OCI-LY3 (cell line): ENCODE measurements around the gene HIPK2.

Experiments
- H2AFZ ChIP-seq: fragments of 200-600, 300-600 bp; shearing (Covaris generic); 2 replicates; pipeline ENCODE4 v1.6.0; 2014; ENCODE audit warnings: antibody characterized with exemption, low read depth, low read length
- H3K27ac ChIP-seq: fragments of 200-600, 300-600 bp; sonication (generic); 2 replicates; pipeline ENCODE4 v1.5.1; 2014; ENCODE audit warnings: mild to moderate bottlenecking, low read length, moderate library complexity, mixed read lengths
- H3K27me3 ChIP-seq: fragments of 200-600, 300-600 bp; sonication (generic); 2 replicates; pipeline ENCODE4 v1.6.1; 2014; ENCODE audit warnings: low read depth, low read length, mixed read lengths
- H3K36me3 ChIP-seq: fragments of 200-600, 300-600 bp; sonication (generic); replicated peaks from 2 replicates; pipeline ENCODE3; 2014; ENCODE audit warnings: low read depth, low read length, mixed read lengths
- H3K4me1 ChIP-seq: fragments of 300-600, 200-600 bp; sonication (generic); 2 replicates; pipeline ENCODE4 v1.6.1; 2014; ENCODE audit warnings: low read length, mixed read lengths
- H3K4me2 ChIP-seq: fragments of 200-600, 300-600 bp; sonication (generic); 2 replicates; pipeline ENCODE4 v1.6.1; 2014; ENCODE audit warnings: low read length, mixed read lengths
- H3K4me3 ChIP-seq: fragments of 300-600, 200-600 bp; sonication (generic); 2 replicates; pipeline ENCODE4 v1.5.1; 2014; ENCODE audit warnings: antibody characterized with exemption, mild to moderate bottlenecking, low read length, moderate library complexity
- H3K79me2 ChIP-seq: fragments of 300-600, 200-600 bp; shearing (Covaris generic); 2 replicates; pipeline ENCODE4 v1.6.1; 2014; ENCODE audit warnings: mild to moderate bottlenecking, low read length, mixed read lengths
- H3K9ac ChIP-seq: fragments of 300-600, 200-600 bp; shearing (Covaris generic); 2 replicates; pipeline ENCODE4 v1.6.0; 2014; ENCODE audit warnings: mild to moderate bottlenecking, low read length, moderate library complexity
- H3K9me3 ChIP-seq: fragments of 200-600, 300-600 bp; shearing (Covaris generic); 2 replicates; pipeline ENCODE4 v1.6.1; 2014; ENCODE audit warnings: low read length, mixed read lengths; ENCODE audit not compliant: insufficient read depth
- H4K20me1 ChIP-seq: fragments of 200-600, 300-600 bp; sonication (generic); 2 replicates; pipeline ENCODE4 v1.6.1; 2016; ENCODE audit warnings: low read length, mixed read lengths; ENCODE audit not compliant: insufficient read depth
- EZH2phosphoT487 ChIP-seq: fragments of 200-600 bp; shearing (Covaris generic); IDR thresholded peaks from 2 replicates; pipeline ENCODE4 v1.6.1; 2018; ENCODE audit warnings: antibody characterized with exemption, mixed run types, low read depth
- TF ChIP-seq, protein P1 (sequence below): fragments of 200-600, 300-600 bp; sonication (generic); IDR thresholded peaks from 2 replicates; pipeline ENCODE4 v1.5.1; 2014; ENCODE audit warnings: antibody characterized with exemption, low read length, low read depth

HIPK2 gene

DNA sequence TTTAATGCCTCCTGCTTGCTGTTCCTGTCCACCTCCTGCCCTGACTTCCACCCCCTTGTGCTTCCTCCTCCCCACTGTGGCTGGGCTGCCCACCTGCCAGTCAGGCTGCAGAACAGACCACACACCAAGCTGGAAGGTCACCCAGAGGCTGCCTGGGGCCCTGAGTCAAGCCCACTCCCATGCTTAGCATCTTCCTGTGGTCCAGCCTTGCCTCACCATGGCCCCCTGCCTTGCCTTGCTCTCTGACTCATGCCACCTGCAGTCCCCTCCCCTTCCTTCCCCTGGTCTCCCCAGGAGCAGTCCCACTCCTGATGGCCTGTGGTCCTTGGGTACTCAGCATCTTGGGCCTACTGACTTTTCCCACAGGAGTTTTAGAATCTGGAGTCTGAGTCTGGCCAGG is 252.0 kb downstream of the HIPK2 start:
- H3K27me3 ChIP-seq, result no peaks in the 10 kb centered on the region; the same call in 1 of the 2 replicates

GRCh38 chr7:139525239-139525638 is 252.6 kb downstream of the HIPK2 start:
- Histone ChIP-seq H3K4me3 (no peak overlapping the region), H3K36me3 (no peaks in the 10 kb centered on the region), H3K9me3 (no peaks in the 10 kb centered on the region), H3K79me2 (no peaks in the 10 kb centered on the region), H3K4me2 (no peak overlapping the region), H3K27me3 (no peaks in the 10 kb centered on the region; the same call in 1 of the 2 replicates), H3K27ac (no peak overlapping the region), H2AFZ (no peak overlapping the region), H3K4me1 (no peaks in the 10 kb centered on the region), H3K9ac (no peak overlapping the region), H4K20me1 (no peaks in the 10 kb centered on the region)
- TF ChIP-seq, protein P1, sequence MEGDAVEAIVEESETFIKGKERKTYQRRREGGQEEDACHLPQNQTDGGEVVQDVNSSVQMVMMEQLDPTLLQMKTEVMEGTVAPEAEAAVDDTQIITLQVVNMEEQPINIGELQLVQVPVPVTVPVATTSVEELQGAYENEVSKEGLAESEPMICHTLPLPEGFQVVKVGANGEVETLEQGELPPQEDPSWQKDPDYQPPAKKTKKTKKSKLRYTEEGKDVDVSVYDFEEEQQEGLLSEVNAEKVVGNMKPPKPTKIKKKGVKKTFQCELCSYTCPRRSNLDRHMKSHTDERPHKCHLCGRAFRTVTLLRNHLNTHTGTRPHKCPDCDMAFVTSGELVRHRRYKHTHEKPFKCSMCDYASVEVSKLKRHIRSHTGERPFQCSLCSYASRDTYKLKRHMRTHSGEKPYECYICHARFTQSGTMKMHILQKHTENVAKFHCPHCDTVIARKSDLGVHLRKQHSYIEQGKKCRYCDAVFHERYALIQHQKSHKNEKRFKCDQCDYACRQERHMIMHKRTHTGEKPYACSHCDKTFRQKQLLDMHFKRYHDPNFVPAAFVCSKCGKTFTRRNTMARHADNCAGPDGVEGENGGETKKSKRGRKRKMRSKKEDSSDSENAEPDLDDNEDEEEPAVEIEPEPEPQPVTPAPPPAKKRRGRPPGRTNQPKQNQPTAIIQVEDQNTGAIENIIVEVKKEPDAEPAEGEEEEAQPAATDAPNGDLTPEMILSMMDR, result no peak
- TF ChIP-seq EZH2phosphoT487, result no peak

More for the DNA sequence above, 252.0 kb downstream of the HIPK2 start:
- Histone ChIP-seq H2AFZ (no peak overlapping the region), H3K4me2 (no peak overlapping the region), H4K20me1 (no peaks in the 10 kb centered on the region), H3K27ac (no peak overlapping the region), H3K9me3 (no peaks in the 10 kb centered on the region), H3K4me1 (no peaks in the 10 kb centered on the region), H3K4me3 (no peak overlapping the region), H3K36me3 (no peaks in the 10 kb centered on the region), H3K9ac (no peak overlapping the region), H3K79me2 (no peaks in the 10 kb centered on the region)
- TF ChIP-seq, protein P1, result no peak
- TF ChIP-seq EZH2phosphoT487, result no peak

- TF ChIP-seq, protein P1, result no peak
- TF ChIP-seq EZH2phosphoT487, result no peak
- H3K4me3 ChIP-seq, result no peak overlapping the region
Measured at GRCh38 chr7:139523968-139524815, 253.6 kb downstream of the HIPK2 start.

DNA sequence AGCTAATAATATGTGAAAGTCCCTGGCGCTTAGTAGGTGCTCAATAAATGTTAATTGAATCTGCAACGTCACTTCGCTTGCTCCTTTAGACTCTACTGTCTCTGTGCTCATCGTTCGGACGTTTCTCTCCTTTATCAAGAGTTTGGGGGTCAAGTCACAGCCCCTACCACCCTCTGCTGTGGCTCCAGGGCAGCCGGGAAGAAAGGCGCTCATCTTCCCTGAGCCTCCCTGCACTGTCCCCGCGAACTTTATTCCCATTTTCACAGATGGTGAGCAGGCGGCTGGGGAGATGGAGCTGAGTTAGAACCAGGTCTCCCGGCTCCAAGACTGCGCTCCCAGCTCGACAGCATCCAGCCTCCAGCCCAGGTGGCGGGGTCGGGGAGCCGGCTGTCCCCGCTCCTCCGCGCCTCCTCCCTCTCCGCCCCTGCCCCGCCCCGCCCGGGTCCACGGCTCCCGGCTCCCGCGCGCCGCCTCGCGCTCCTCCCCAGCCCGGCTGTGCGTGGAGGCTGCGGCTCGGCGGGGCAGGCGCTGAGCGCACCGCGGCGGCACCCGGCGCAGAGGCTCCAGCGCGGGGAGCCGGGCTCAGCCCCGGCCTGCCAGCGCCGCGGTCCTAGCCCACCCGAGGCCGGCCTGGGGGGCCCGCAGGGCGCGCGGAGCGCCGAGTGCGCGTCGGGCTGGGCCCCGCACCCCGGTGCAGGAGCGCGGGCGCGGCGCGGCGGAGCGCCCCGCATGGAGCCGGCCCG is 254.4 kb downstream of the HIPK2 start, which contains the start of gene CLEC2L:
Gene CLEC2L (plus strand): TSS at position 487 of the 743 bp plus-strand sequence. CDS start 243 bp downstream, at position 730.
- no peaks in the 10 kb centered on the region for H3K4me1 ChIP-seq
- H4K20me1 ChIP-seq, result no peaks in the 10 kb centered on the region
- no peaks in the 10 kb centered on the region for H3K79me2 ChIP-seq
- H3K27me3 ChIP-seq, result no peaks in the 10 kb centered on the region
- no peaks in the 10 kb centered on the region for H3K9me3 ChIP-seq
- H2AFZ ChIP-seq, result no peak within 1 kb of the TSS
- no peak within 1 kb of the TSS for H3K27ac ChIP-seq
- no peak within 1 kb of the TSS for H3K4me2 ChIP-seq
- TF ChIP-seq, protein P1, result no peak
- no peak for TF ChIP-seq EZH2phosphoT487
- no peak within 1 kb of the TSS for H3K9ac ChIP-seq
- H3K4me3 ChIP-seq, result no peak within 1 kb of the TSS
- no peaks in the 10 kb centered on the region for H3K36me3 ChIP-seq

More at GRCh38 chr7:139523968-139524815, 253.6 kb downstream of the HIPK2 start:
- H2AFZ ChIP-seq, result no peak overlapping the region
- no peaks in the 10 kb centered on the region for H3K79me2 ChIP-seq
- no peak overlapping the region for H3K4me2 ChIP-seq
- no peaks in the 10 kb centered on the region for H3K9me3 ChIP-seq
- H3K36me3 ChIP-seq, result no peaks in the 10 kb centered on the region
- no peaks in the 10 kb centered on the region for H4K20me1 ChIP-seq
- H3K4me1 ChIP-seq, result no peaks in the 10 kb centered on the region
- H3K27ac ChIP-seq, result no peak overlapping the region
- no peaks in the 10 kb centered on the region; the same call in 1 of the 2 replicates for H3K27me3 ChIP-seq
- H3K9ac ChIP-seq, result no peak overlapping the region
